Measurements from ENCODE around the gene MCM9. TPM values are rescaled to one million over a fixed set of nuclear protein-coding genes. Genes with fewer than 3 reads are reported as not detected.

Gene MCM9
- total and polyA plus RNA-seq, 2 donors (not counting 1 experiment from before 2014, with no cell fraction given) = 1.2 to 9.6 TPM

- H3K9ac ChIP-seq (ENCODE audit: insufficient read depth, low read length) = no peak overlapping the region
- H3K27me3 ChIP-seq (ENCODE audit: control insufficient read depth, insufficient read depth, low read length) = no peaks in the 10 kb centered on the region
- H2AFZ ChIP-seq (ENCODE audit: low read length) = no peak overlapping the region
- H3K27ac ChIP-seq (ENCODE audit: insufficient read depth, low read length) = no peak overlapping the region
- no peaks in the 10 kb centered on the region for H4K20me1 ChIP-seq (ENCODE audit: control insufficient read depth, extremely low read depth, insufficient read depth, low read length)
- H3K4me1 ChIP-seq (ENCODE audit: control insufficient read depth, extremely low read depth, insufficient read depth, low read length) = no peaks in the 10 kb centered on the region
- H3K9me3 ChIP-seq (ENCODE audit: control insufficient read depth, insufficient read depth, low read depth, low read length) = no peaks in the 10 kb centered on the region
- no peak for TF ChIP-seq EZH2 (IDR thresholded peaks at IDR 0.05; ENCODE audit: low read length, missing control alignments)
- TF ChIP-seq, protein P1, sequence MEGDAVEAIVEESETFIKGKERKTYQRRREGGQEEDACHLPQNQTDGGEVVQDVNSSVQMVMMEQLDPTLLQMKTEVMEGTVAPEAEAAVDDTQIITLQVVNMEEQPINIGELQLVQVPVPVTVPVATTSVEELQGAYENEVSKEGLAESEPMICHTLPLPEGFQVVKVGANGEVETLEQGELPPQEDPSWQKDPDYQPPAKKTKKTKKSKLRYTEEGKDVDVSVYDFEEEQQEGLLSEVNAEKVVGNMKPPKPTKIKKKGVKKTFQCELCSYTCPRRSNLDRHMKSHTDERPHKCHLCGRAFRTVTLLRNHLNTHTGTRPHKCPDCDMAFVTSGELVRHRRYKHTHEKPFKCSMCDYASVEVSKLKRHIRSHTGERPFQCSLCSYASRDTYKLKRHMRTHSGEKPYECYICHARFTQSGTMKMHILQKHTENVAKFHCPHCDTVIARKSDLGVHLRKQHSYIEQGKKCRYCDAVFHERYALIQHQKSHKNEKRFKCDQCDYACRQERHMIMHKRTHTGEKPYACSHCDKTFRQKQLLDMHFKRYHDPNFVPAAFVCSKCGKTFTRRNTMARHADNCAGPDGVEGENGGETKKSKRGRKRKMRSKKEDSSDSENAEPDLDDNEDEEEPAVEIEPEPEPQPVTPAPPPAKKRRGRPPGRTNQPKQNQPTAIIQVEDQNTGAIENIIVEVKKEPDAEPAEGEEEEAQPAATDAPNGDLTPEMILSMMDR (conservative IDR thresholded peaks at IDR 0.05 in 1 of 2, IDR thresholded peaks at IDR 0.05 in 1 of 2; ENCODE audit: low read depth in 1 of 2, low read length in 2 of 2) = no peak
- H3K36me3 ChIP-seq (ENCODE audit: control insufficient read depth, insufficient read depth, low read length) = no peaks in the 10 kb centered on the region
- no peak for DNase-seq (ENCODE audit: low read depth in 2 of 2)
- no peak overlapping the region for H3K4me2 ChIP-seq (ENCODE audit: extremely low read depth, insufficient read depth, low read length)
- H3K4me3 ChIP-seq (replicated peaks in 1 of 4; ENCODE audit: control extremely low read depth in 1 of 4, insufficient read depth in 1 of 4, low read depth in 3 of 4, low read length in 4 of 4) = no peak overlapping the region
- H3K79me2 ChIP-seq (ENCODE audit: control insufficient read depth, insufficient read depth, low read length) = no peaks in the 10 kb centered on the region
Measured at GRCh38 chr6:118788702-118789101, 146.3 kb downstream of the MCM9 start.

- H4K20me1 ChIP-seq (ENCODE audit: control insufficient read depth, extremely low read depth, insufficient read depth, low read length) = no peaks in the 10 kb centered on the region
- DNase-seq (ENCODE audit: low read depth in 2 of 2) = peak in 1 of 2 donors; percentile 23
- no peaks in the 10 kb centered on the region for H3K9me3 ChIP-seq (ENCODE audit: control insufficient read depth, insufficient read depth, low read depth, low read length)
- no peak overlapping the region for H3K27ac ChIP-seq (ENCODE audit: insufficient read depth, low read length)
- no peaks in the 10 kb centered on the region for H3K79me2 ChIP-seq (ENCODE audit: control insufficient read depth, insufficient read depth, low read length)
- TF ChIP-seq EZH2 (IDR thresholded peaks at IDR 0.05; ENCODE audit: low read length, missing control alignments) = no peak
- H3K9ac ChIP-seq (ENCODE audit: insufficient read depth, low read length) = no peak overlapping the region
- no peak overlapping the region for H2AFZ ChIP-seq (ENCODE audit: low read length)
- no peak overlapping the region for H3K4me2 ChIP-seq (ENCODE audit: extremely low read depth, insufficient read depth, low read length)
- H3K4me3 ChIP-seq (replicated peaks in 1 of 4; ENCODE audit: control extremely low read depth in 1 of 4, insufficient read depth in 1 of 4, low read depth in 3 of 4, low read length in 4 of 4) = no peak overlapping the region
- no peaks in the 10 kb centered on the region for H3K4me1 ChIP-seq (ENCODE audit: control insufficient read depth, extremely low read depth, insufficient read depth, low read length)
- no peaks in the 10 kb centered on the region for H3K36me3 ChIP-seq (ENCODE audit: control insufficient read depth, insufficient read depth, low read length)
- no peaks in the 10 kb centered on the region for H3K27me3 ChIP-seq (ENCODE audit: control insufficient read depth, insufficient read depth, low read length)
Measured at GRCh38 chr6:118787724-118788423, 147.1 kb downstream of the MCM9 start.

DNA sequence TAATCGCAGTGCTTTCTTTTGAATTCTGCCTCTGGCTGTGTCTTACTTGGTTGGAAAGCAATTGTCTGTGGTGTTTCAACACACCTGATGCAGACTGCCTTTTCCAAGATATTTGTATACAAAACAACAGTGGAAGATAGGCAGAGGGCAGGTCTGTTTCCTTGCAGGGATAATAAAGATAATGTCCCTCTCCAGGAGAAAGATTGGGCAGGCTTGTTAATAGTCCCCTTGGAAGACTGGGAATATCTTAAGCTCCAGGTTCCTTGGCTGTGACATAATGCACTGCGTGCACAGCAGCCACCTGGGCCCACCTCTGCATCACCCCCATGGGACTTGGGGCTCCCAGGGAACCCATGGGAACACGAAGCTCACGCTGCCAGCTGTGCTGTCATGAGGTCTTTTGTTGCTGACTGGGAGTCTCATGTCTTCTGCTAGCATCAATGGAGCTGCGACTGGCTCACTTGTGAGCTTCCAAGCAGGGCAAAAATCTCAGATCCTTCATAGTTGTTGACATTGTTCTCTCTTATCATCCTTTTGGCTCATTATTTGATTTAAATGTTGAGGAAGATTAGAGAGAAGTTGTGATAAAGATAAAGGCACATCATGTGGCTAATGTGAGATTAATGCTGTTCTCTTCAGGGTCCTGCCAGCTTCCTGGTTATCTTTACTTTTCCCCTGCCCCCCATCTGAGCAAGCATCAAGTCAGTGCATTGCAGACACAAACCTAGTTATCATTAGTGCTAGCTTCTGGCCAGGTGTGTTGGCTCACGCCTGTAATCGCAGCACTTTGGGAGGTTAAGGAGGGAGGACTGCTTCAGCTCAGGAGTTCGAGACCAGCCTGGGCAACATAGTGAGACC lies 148.1 kb downstream of the MCM9 start:
- H3K79me2 ChIP-seq (ENCODE audit: control insufficient read depth, insufficient read depth, low read length) = no peaks in the 10 kb centered on the region
- H3K9ac ChIP-seq (ENCODE audit: insufficient read depth, low read length) = no peak overlapping the region
- H2AFZ ChIP-seq (ENCODE audit: low read length) = no peak overlapping the region
- TF ChIP-seq, protein P1 (conservative IDR thresholded peaks at IDR 0.05 in 1 of 2, IDR thresholded peaks at IDR 0.05 in 1 of 2; ENCODE audit: low read depth in 1 of 2, low read length in 2 of 2) = no peak
- no peak for TF ChIP-seq EZH2 (IDR thresholded peaks at IDR 0.05; ENCODE audit: low read length, missing control alignments)
- no peak overlapping the region for H3K4me3 ChIP-seq (replicated peaks in 1 of 4; ENCODE audit: control extremely low read depth in 1 of 4, insufficient read depth in 1 of 4, low read depth in 3 of 4, low read length in 4 of 4)
- no peaks in the 10 kb centered on the region for H3K27me3 ChIP-seq (ENCODE audit: control insufficient read depth, insufficient read depth, low read length)
- no peaks in the 10 kb centered on the region for H3K4me1 ChIP-seq (ENCODE audit: control insufficient read depth, extremely low read depth, insufficient read depth, low read length)
- no peaks in the 10 kb centered on the region for H4K20me1 ChIP-seq (ENCODE audit: control insufficient read depth, extremely low read depth, insufficient read depth, low read length)
- H3K9me3 ChIP-seq (ENCODE audit: control insufficient read depth, insufficient read depth, low read depth, low read length) = no peaks in the 10 kb centered on the region
- no peak overlapping the region for H3K4me2 ChIP-seq (ENCODE audit: extremely low read depth, insufficient read depth, low read length)
- H3K36me3 ChIP-seq (ENCODE audit: control insufficient read depth, insufficient read depth, low read length) = no peaks in the 10 kb centered on the region
- no peak overlapping the region for H3K27ac ChIP-seq (ENCODE audit: insufficient read depth, low read length)
- no peak for DNase-seq (ENCODE audit: low read depth in 2 of 2)
